ENCODE data around the gene FAM131C. TPM values are rescaled to one million over a fixed set of nuclear protein-coding genes. Genes with fewer than 3 reads are reported as not detected.
"Not testable (repeated sequence)": the region's sequence is repeated elsewhere in the genome, so short reads cannot be mapped to it uniquely, and the experiment has no call there.

The FAM131C gene
- total RNA-seq, 1 experiment from 2014 or later, result 7.4 TPM

- H3K4me1 ChIP-seq (replicated peaks; ENCODE audit: insufficient read depth), result peaks cover 9% of the 10 kb centered on the region
- no peak overlapping the region for H3K27ac ChIP-seq
- TF ChIP-seq EZH2 (IDR thresholded peaks at IDR 0.05; ENCODE audit: low read depth), result no peak
- no peak for TF ChIP-seq CTCF (conservative IDR thresholded peaks at IDR 0.05)
- H4K20me1 ChIP-seq (ENCODE audit: insufficient read depth), result no peaks in the 10 kb centered on the region
- DNase-seq, result peak; percentile 56 to 57
- BruUV-seq (replicated peaks), result no TSS peak
- intact Hi-C loops (cut with micrococcal nuclease; ENCODE audit: unreplicated experiment), result no loop called here
- ChIA-PET CTCF (no interaction called here), POLR2A (ENCODE audit: unreplicated experiment) (interaction anchor here (0.7 kb wide), 1 partner anchor 467 kb away, joined by 4 read pairs; no protein-coding TSS in a partner anchor)
- no peak overlapping the region for H3K4me3 ChIP-seq
- H3K9me3 ChIP-seq (ENCODE audit: insufficient read depth, low read depth), result no peaks in the 10 kb centered on the region
- no peak overlapping the region for H2AFZ ChIP-seq
- no peaks in the 10 kb centered on the region for H3K27me3 ChIP-seq (ENCODE audit: insufficient read depth, low read depth)
- H3K79me2 ChIP-seq (ENCODE audit: low read depth), result no peaks in the 10 kb centered on the region
- no peaks in the 10 kb centered on the region for H3K36me3 ChIP-seq (ENCODE audit: low read depth)
- H3K4me2 ChIP-seq, result no peak overlapping the region; the same call in 1 of the 2 replicates
- no peaks in the 10 kb centered on the region for H3K9me2 ChIP-seq (ENCODE audit: insufficient read depth)
- peaks cover 11% of the 10 kb centered on the region; the same call in 1 of the 2 replicates for H3F3A ChIP-seq (ENCODE audit: insufficient read depth, low read depth)
These were observed 12.2 kb downstream of the FAM131C start for GRCh38 chr1:16061266-16061665.

DNA sequence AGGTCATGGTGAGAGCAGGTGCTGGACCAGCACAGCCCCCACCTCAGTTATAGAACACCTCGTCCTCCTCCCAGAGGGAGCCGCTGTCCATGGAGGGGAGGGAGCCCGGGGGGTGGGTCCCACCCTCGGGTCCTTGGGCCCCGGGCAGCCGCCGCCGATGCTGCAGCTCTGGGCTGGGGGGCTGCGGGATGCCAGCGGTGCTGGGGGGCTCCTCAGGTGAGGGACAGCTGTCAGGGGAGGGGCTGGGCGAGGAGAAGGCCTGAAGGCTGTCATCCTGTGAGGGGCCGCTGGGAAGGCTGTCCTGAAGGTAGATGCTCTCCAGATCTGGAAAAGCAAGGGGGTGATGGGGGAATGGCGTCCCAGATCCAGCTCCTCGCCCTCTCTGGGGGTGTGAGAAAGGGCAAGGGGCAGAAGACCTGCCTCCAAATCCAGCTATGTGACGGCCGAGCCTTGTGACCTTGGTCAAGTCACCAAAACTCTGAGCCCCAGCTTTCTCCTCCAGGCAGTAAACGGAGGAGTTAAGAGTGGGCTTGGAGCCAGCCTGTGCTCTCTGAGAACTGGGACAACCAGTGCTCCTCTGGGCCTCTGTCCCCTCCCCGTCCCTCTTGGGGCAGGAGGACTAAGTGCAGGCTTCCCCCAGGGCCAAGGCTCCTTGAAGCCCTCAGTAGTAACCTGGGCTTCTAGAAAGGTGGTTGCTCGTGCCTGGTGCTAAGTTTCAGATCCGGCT, 14.9 kb downstream of the FAM131C start:
- POLR2A ChIA-PET (ENCODE audit: unreplicated experiment); H3K4me2 ChIP-seq; H3K79me2 ChIP-seq (ENCODE audit: low read depth); H3K9me2 ChIP-seq (ENCODE audit: insufficient read depth); H3K27me3 ChIP-seq (ENCODE audit: insufficient read depth, low read depth); intact Hi-C loops (cut with micrococcal nuclease; ENCODE audit: unreplicated experiment); H3F3A ChIP-seq (ENCODE audit: insufficient read depth, low read depth); H3K36me3 ChIP-seq (ENCODE audit: low read depth); DNase-seq; BruUV-seq (replicated peaks); H2AFZ ChIP-seq; H3K9me3 ChIP-seq (ENCODE audit: insufficient read depth, low read depth); H3K27ac ChIP-seq; CTCF ChIA-PET; H3K4me3 ChIP-seq; H4K20me1 ChIP-seq (ENCODE audit: insufficient read depth): not testable (repeated sequence)
- H3K4me1 ChIP-seq (replicated peaks; ENCODE audit: insufficient read depth), result peaks cover 31% of the 10 kb centered on the region

DNA sequence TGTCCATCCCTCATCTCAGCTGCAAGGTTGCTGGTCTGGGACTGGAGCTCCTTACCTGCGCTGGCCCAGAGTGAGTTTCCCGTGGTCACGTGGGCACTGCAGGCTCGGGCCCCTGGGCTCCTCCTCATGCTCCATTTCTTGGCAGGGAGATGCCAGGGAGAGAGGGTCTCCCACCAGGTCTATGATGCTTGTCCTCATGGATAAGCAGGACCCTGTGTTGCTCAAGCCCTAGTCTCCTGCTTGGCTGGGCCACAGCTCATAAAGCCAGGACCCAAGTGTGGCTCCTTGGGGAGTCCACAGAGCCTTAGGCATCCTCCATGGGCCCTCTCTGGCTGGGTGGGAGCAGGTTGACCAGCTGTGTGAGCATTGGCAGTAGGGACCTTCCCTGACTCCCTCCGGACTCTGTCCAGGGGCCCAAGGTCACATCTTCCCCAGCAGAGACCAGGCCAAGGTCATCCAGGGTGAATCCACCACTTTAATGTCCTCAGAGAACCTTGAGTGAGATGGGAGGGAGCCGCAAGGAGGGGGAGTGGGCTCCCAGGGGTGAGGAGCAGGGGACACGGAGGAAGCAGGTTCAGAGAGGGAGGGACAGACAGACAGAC, 16.0 kb downstream of the FAM131C start:
- H3K4me2 ChIP-seq; H2AFZ ChIP-seq; POLR2A ChIA-PET (ENCODE audit: unreplicated experiment); H3K36me3 ChIP-seq (ENCODE audit: low read depth); H3K79me2 ChIP-seq (ENCODE audit: low read depth); H4K20me1 ChIP-seq (ENCODE audit: insufficient read depth); BruUV-seq (replicated peaks); intact Hi-C loops (cut with micrococcal nuclease; ENCODE audit: unreplicated experiment); CTCF ChIA-PET; H3F3A ChIP-seq (ENCODE audit: insufficient read depth, low read depth); DNase-seq; H3K4me3 ChIP-seq; H3K9me3 ChIP-seq (ENCODE audit: insufficient read depth, low read depth); H3K27me3 ChIP-seq (ENCODE audit: insufficient read depth, low read depth); H3K9me2 ChIP-seq (ENCODE audit: insufficient read depth); H3K27ac ChIP-seq: not testable (repeated sequence)
- H3K4me1 ChIP-seq (replicated peaks; ENCODE audit: insufficient read depth), result peaks cover 36% of the 10 kb centered on the region

DNA sequence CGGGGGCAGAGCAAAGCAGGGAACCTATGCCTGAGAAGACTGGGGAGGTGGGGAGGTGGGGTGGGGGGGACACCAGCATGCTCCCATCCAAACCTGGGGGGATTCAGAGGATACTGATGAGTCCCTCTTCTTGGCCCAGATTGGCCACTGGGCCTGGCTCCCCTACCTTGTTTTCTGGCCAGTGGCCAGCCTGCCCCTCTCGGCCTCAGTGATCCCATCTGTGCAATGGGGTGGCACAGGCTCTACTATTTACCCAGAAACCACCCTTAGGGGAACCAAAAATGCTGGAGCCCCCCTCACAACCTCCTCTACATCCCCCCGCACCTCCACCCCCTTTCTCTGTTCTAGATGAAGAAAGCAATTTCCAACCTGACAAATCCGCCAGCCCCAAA, 16.9 kb downstream of the FAM131C start:
- H3K36me3 ChIP-seq (ENCODE audit: low read depth); H3K79me2 ChIP-seq (ENCODE audit: low read depth); DNase-seq; H3K27ac ChIP-seq; POLR2A ChIA-PET (ENCODE audit: unreplicated experiment); H3F3A ChIP-seq (ENCODE audit: insufficient read depth, low read depth); H3K9me3 ChIP-seq (ENCODE audit: insufficient read depth, low read depth); H3K9me2 ChIP-seq (ENCODE audit: insufficient read depth); H3K27me3 ChIP-seq (ENCODE audit: insufficient read depth, low read depth); H3K4me3 ChIP-seq; CTCF ChIA-PET; H4K20me1 ChIP-seq (ENCODE audit: insufficient read depth); H3K4me2 ChIP-seq; H2AFZ ChIP-seq; BruUV-seq (replicated peaks): not testable (repeated sequence)
- intact Hi-C loops (cut with micrococcal nuclease; ENCODE audit: unreplicated experiment), result loop anchor here (1.0 kb wide), 2 partner anchors 47 to 264 kb away; no protein-coding TSS in a partner anchor
- H3K4me1 ChIP-seq (replicated peaks; ENCODE audit: insufficient read depth), result peaks cover 36% of the 10 kb centered on the region
